ENCODE measurements around the gene MGAT4C.
"Not testable (repeated sequence)": the region's sequence is repeated elsewhere in the genome, so short reads cannot be mapped to it uniquely, and the experiment has no call there.

Gene MGAT4C

DNA sequence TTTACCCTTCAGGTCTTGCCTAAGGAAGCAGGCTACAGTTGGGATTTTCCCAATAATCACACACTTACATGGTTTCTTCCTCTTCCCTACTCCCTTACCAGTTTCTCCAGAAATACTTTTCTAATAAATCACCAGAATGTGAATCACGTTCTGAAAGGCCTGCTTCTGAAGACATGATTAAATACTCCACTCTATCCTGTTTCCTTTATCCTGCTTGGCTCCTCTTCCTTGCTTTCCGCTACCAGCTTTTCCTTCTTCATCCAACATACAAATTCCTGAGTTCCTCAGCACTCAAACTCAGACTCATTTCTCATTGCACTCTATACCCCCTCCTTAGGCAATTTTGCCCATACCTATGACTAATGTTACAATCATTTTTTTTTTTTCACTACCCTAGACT is 118.3 kb downstream of the MGAT4C start:
- H3K4me3 ChIP-seq (ENCODE audit: control insufficient read depth, low read depth, low read length), result no peak overlapping the region
- TF ChIP-seq, protein P1, sequence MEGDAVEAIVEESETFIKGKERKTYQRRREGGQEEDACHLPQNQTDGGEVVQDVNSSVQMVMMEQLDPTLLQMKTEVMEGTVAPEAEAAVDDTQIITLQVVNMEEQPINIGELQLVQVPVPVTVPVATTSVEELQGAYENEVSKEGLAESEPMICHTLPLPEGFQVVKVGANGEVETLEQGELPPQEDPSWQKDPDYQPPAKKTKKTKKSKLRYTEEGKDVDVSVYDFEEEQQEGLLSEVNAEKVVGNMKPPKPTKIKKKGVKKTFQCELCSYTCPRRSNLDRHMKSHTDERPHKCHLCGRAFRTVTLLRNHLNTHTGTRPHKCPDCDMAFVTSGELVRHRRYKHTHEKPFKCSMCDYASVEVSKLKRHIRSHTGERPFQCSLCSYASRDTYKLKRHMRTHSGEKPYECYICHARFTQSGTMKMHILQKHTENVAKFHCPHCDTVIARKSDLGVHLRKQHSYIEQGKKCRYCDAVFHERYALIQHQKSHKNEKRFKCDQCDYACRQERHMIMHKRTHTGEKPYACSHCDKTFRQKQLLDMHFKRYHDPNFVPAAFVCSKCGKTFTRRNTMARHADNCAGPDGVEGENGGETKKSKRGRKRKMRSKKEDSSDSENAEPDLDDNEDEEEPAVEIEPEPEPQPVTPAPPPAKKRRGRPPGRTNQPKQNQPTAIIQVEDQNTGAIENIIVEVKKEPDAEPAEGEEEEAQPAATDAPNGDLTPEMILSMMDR (conservative IDR thresholded peaks at IDR 0.05; ENCODE audit: control insufficient read depth, insufficient read depth, low read depth, low read length), result no peak
- DNase-seq (ENCODE audit: low read depth), result peak; percentile 84

DNA sequence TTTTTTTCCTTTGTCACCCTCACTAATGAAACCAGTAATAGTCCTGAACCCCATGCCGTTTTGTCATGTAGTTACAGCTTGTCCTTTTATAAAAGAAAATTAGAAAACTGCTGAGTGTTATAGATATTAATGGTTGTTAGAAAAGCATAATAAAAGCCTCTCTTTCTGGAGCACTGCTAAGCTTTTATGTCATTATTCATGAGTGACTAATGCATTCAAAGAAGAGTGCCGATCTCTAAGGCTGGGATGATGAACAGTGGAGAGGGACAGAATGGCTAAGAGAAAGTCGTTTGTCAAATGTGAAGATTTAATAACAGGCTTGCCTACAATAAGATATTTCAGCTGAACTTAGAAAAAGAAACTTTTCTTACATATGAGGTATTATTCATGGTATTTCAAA is 121.6 kb downstream of the MGAT4C start:
- TF ChIP-seq, protein P1 (conservative IDR thresholded peaks at IDR 0.05; ENCODE audit: control insufficient read depth, insufficient read depth, low read depth, low read length), result no peak
- peak; percentile 52 for DNase-seq (ENCODE audit: low read depth)
- H3K4me3 ChIP-seq (ENCODE audit: control insufficient read depth, low read depth, low read length), result no peak overlapping the region

DNA sequence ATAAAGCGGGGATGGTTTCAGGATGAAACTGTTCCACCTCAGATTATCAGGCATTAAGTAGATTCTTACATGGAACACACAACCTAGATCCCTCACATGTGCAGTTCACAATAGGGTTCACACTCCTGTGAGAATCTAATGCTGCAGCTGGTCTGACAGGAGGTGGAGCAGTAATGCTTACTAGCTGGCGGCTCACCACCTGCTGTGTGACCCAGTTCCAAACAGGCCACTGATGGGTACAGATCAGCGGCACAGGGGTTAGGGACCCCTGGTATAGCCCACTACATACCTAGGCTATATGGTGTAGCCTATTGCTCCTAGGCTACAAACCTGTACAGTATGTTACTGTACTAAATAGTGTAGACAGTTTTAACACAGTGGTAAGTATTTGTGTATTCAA is 129.3 kb downstream of the MGAT4C start:
- DNase-seq (ENCODE audit: low read depth); H3K4me3 ChIP-seq (ENCODE audit: control insufficient read depth, low read depth, low read length): not testable (repeated sequence)

DNA sequence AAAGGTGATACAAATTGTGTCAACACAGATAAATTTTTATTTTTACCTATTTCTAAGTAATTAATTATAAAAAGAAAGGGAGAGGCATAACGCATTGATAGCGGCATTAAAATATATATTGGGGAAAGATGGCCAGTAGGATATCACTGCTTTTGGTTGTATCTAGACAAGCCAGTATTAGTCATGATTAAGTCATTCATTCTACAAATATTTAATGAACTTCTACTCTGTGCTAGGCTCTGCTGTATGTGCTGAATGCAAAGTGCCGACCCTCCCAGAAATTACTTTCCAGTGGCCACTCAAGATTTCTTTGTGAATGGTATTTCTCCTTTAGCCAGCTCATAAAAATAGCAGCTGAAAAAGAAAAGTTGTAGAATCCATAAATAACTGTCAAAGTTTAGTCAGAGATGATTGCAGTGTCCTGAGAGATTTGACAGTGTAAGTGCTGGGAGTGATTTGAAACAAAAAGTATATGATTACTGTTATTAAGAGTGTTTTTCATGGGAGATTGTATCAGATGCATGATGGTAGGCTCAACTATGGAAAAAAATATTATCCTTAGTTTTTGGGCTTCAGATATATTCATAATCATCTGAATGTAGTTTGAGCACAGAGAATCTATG is 133.2 kb downstream of the MGAT4C start:
- no peak for DNase-seq (ENCODE audit: low read depth)
- TF ChIP-seq, protein P1 (conservative IDR thresholded peaks at IDR 0.05; ENCODE audit: control insufficient read depth, insufficient read depth, low read depth, low read length), result no peak
- H3K4me3 ChIP-seq (ENCODE audit: control insufficient read depth, low read depth, low read length), result no peak overlapping the region

DNA sequence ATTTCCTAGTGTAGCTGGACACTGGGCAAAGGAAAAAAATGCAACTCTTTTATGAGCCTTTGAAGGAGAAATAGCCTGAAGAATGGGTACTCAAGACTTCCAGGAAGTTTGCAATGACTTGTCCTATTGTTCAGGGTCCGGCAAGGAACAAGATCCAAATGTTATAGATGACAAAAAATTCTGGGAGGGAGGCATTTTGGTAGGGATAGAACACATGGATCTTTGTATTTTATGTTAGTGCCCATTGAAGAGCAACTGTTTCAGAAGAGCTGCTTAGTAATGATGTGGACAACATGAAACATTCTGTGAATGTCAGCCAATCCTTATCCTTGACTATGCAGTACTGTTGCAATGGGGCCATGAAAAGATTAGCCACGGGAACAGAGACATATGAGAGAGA is 138.0 kb downstream of the MGAT4C start:
- no peak for DNase-seq (ENCODE audit: low read depth)
- TF ChIP-seq, protein P1 (conservative IDR thresholded peaks at IDR 0.05; ENCODE audit: control insufficient read depth, insufficient read depth, low read depth, low read length), result no peak
- no peak overlapping the region for H3K4me3 ChIP-seq (ENCODE audit: control insufficient read depth, low read depth, low read length)

DNA sequence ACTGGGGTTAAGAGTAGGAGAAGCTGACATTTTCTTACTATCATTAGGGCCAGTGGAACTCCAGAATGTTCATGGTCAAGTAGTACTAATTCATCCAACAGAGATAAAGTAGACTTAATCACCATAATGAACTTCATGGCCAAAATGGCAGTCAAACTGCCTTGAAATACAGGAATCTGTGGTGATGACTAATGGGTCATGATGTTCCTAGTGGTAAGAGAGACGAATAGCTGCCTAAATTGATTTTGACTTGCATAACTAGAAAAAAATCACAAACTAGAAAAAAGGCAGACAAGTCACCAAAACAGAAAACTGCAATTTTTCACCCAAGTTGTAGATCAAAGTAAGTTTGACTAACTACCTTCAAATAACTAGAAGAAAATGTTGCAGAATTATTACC is 138.5 kb downstream of the MGAT4C start:
- TF ChIP-seq, protein P1 (conservative IDR thresholded peaks at IDR 0.05; ENCODE audit: control insufficient read depth, insufficient read depth, low read depth, low read length), result no peak
- H3K4me3 ChIP-seq (ENCODE audit: control insufficient read depth, low read depth, low read length), result no peak overlapping the region
- DNase-seq (ENCODE audit: low read depth), result peak; percentile 74

DNA sequence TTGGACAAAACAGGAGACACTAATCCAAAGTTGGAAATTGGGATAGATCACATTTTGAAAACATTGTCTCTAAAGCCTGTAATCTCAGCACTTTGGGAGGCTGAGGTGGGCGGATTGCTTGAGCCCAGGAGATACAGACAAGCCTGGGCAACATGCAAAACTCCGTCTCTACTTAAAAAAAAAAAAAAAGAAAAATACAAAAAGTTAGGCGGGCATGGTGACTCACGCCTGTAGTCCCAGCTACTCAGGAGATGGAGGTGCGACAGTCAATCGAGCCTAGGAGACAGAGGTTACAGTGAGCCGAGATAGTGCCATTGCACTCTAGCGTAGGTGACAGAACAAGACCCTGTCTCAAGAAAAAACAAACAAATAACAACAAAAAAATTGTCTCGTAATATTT is 152.1 kb downstream of the MGAT4C start:
- no peak for DNase-seq (ENCODE audit: low read depth)
- TF ChIP-seq, protein P1 (conservative IDR thresholded peaks at IDR 0.05; ENCODE audit: control insufficient read depth, insufficient read depth, low read depth, low read length), result no peak
- no peak overlapping the region for H3K4me3 ChIP-seq (ENCODE audit: control insufficient read depth, low read depth, low read length)

Measured in fibroblast of mammary gland (primary cell).